Neural progenitor cell (in vitro differentiated cells): Measurements from ENCODE around the gene CXorf58. TPM values are rescaled to one million over a fixed set of nuclear protein-coding genes. Genes with fewer than 3 reads are reported as not detected.

Source experiments
- DNase-seq: peaks from one replicate; pipeline ENCODE4 v3.0.0-alpha.2; 2016; ENCODE audit warnings: low spot score
- H2AFZ ChIP-seq: fragments of 200-600 bp; sonication (generic); replicated peaks from 2 replicates; pipeline ENCODE4 v1.6.1; 2016; ENCODE audit warnings: antibody characterized with exemption
- H3F3A ChIP-seq: fragments of 200-600 bp; sonication (generic); 2 replicates; pipeline ENCODE4 v1.6.1; 2016; ENCODE audit warnings: antibody characterized with exemption, low read depth
- H3K27ac ChIP-seq: fragments of 200-600 bp; sonication (generic); 2 replicates; pipeline ENCODE4 v1.5.1; 2016; ENCODE audit warnings: mild to moderate bottlenecking
- H3K27me3 ChIP-seq: fragments of 200-600 bp; sonication (generic); 2 replicates; pipeline ENCODE4 v1.6.1; 2016; ENCODE audit warnings: mild to moderate bottlenecking, moderate library complexity
- H3K36me3 ChIP-seq: fragments of 200-600 bp; sonication (generic); 2 replicates; pipeline ENCODE4 v1.5.1; 2016
- H3K4me1 ChIP-seq: fragments of 200-600 bp; sonication (generic); 2 replicates; pipeline ENCODE4 v1.6.1; 2016; ENCODE audit warnings: mixed run types
- H3K4me2 ChIP-seq: fragments of 200-600 bp; sonication (generic); 2 replicates; pipeline ENCODE4 v1.6.1; 2016
- H3K4me3 ChIP-seq: fragments of 200-600 bp; sonication (generic); 2 replicates; pipeline ENCODE4 v1.5.1; 2016
- H3K79me2 ChIP-seq: fragments of 200-600 bp; sonication (generic); 2 replicates; pipeline ENCODE4 v1.6.1; 2016; ENCODE audit warnings: low read depth
- H3K9ac ChIP-seq: fragments of 200-600 bp; sonication (generic); 2 replicates; pipeline ENCODE4 v1.6.1; 2016
- H3K9me3 ChIP-seq: fragments of 200-600 bp; sonication (generic); 2 replicates; pipeline ENCODE4 v1.5.1; 2016; ENCODE audit warnings: low read depth
- H4K20me1 ChIP-seq: fragments of 200-600 bp; sonication (generic); 2 replicates; pipeline ENCODE4 v1.6.1; 2016; ENCODE audit warnings: low read depth
- H3K27ac Mint-ChIP-seq: 3 replicates; pipeline ENCODE4 v1.8.0; 2021; ENCODE audit warnings: mixed read lengths
- H3K27me3 Mint-ChIP-seq: 2 replicates; pipeline ENCODE4 v1.8.0; 2022; ENCODE audit warnings: low read depth, mild to moderate bottlenecking, inconsistent platforms, moderate library complexity, mixed read lengths; ENCODE audit not compliant: insufficient read depth
- H3K36me3 Mint-ChIP-seq: 3 replicates; pipeline ENCODE4 v1.8.0; 2021; ENCODE audit warnings: mixed read lengths
- H3K4me1 Mint-ChIP-seq: 3 replicates; pipeline ENCODE4 v1.8.0; 2021; ENCODE audit warnings: mixed read lengths
- H3K4me3 Mint-ChIP-seq: 3 replicates; pipeline ENCODE4 v1.8.0; 2021; ENCODE audit warnings: mild to moderate bottlenecking, moderate library complexity, mixed read lengths
- H3K9me3 Mint-ChIP-seq: 3 replicates; pipeline ENCODE4 v1.8.0; 2020; ENCODE audit warnings: mixed read lengths
- CTCF ChIP-seq: fragments of 200-600 bp; sonication (generic); IDR thresholded peaks from 2 replicates; pipeline ENCODE4 v1.5.1; 2017; ENCODE audit warnings: antibody characterized with exemption, mild to moderate bottlenecking
- EZH2 ChIP-seq: fragments of 200-600 bp; sonication (generic); IDR thresholded peaks from 2 replicates; pipeline ENCODE4 v1.6.1; 2017; ENCODE audit warnings: antibody characterized with exemption, mild to moderate bottlenecking, moderate library complexity
- EZH2phosphoT487 ChIP-seq: fragments of 200-600 bp; sonication (generic); IDR thresholded peaks from 2 replicates; pipeline ENCODE4 v1.6.1; 2017; ENCODE audit warnings: antibody characterized with exemption
- total RNA-seq: library from RNA; depleted of rRNA; stranded (reverse); fragments of >200 nt; gene quantifications from 2 replicates; pipeline ENCODE4 v1.2.3, GENCODE V29; 2015; ENCODE audit warnings: low replicate concordance

Gene CXorf58
- total RNA-seq, 1 donor from 2014 or later = not detected

- no peak overlapping the region for H3K27ac ChIP-seq
- H3K4me2 ChIP-seq = peak overlapping the region; percentile 21
- H3K36me3 Mint-ChIP-seq = peaks cover 8% of the 10 kb centered on the region
- peaks cover 3% of the 10 kb centered on the region for H3K27me3 Mint-ChIP-seq
- H3K9me3 Mint-ChIP-seq = no peaks in the 10 kb centered on the region
- peaks cover 3% of the 10 kb centered on the region for H4K20me1 ChIP-seq
- peak overlapping the region; percentile 1 for H2AFZ ChIP-seq
- peaks cover 54% of the 10 kb centered on the region for H3K79me2 ChIP-seq
- TF ChIP-seq EZH2phosphoT487 = no peak
- TF ChIP-seq CTCF = peak; percentile 54
- no peak overlapping the region for H3K27ac Mint-ChIP-seq
- peak; percentile 88 for DNase-seq
- no peaks in the 10 kb centered on the region for H3K9me3 ChIP-seq
- peaks cover 22% of the 10 kb centered on the region for H3K4me1 ChIP-seq
- no peaks in the 10 kb centered on the region for H3K36me3 ChIP-seq
- H3F3A ChIP-seq = peaks cover 17% of the 10 kb centered on the region
- peaks cover 39% of the 10 kb centered on the region for H3K4me1 Mint-ChIP-seq
- no peak overlapping the region for H3K4me3 ChIP-seq
- no peak overlapping the region for H3K9ac ChIP-seq
- no peak overlapping the region for H3K4me3 Mint-ChIP-seq
- H3K27me3 ChIP-seq = no peaks in the 10 kb centered on the region
Observed at GRCh38 chrX:23901805-23902204, 6.0 kb upstream of the CXorf58 start.

- Histone ChIP-seq H3K9me3 (no peaks in the 10 kb centered on the region), H3K9ac (no peak overlapping the region), H3K79me2 (peaks cover 55% of the 10 kb centered on the region), H4K20me1 (peaks cover 5% of the 10 kb centered on the region), H3K36me3 (no peaks in the 10 kb centered on the region), H3K4me2 (peak overlapping the region; percentile 21), H3K27ac (no peak overlapping the region), H2AFZ (peak overlapping the region; percentile 1), H3F3A (peaks cover 23% of the 10 kb centered on the region), H3K4me3 (no peak overlapping the region), H3K4me1 (peaks cover 25% of the 10 kb centered on the region), H3K27me3 (no peaks in the 10 kb centered on the region)
- peak; percentile 69 for DNase-seq
- Mint-ChIP-seq H3K4me1 (peaks cover 39% of the 10 kb centered on the region), H3K27me3 (peaks cover 3% of the 10 kb centered on the region), H3K27ac (no peak overlapping the region), H3K36me3 (peaks cover 8% of the 10 kb centered on the region), H3K4me3 (no peak overlapping the region), H3K9me3 (no peaks in the 10 kb centered on the region)
- TF ChIP-seq CTCF = peak; percentile 80
- TF ChIP-seq EZH2phosphoT487 = no peak
- TF ChIP-seq EZH2 = no peak
Observed at GRCh38 chrX:23902419-23902818, 5.4 kb upstream of the CXorf58 start.

- Histone ChIP-seq H3K27me3 (no peaks in the 10 kb centered on the region), H3K4me3 (no peak overlapping the region), H3K36me3 (no peaks in the 10 kb centered on the region), H3K27ac (no peak overlapping the region), H3K4me1 (peaks cover 23% of the 10 kb centered on the region), H3K9ac (no peak overlapping the region), H3K9me3 (no peaks in the 10 kb centered on the region), H4K20me1 (peaks cover 5% of the 10 kb centered on the region), H3K4me2 (no peak overlapping the region), H3F3A (peaks cover 38% of the 10 kb centered on the region), H2AFZ (no peak overlapping the region), H3K79me2 (peaks cover 43% of the 10 kb centered on the region)
- H3K4me1 Mint-ChIP-seq = peaks cover 38% of the 10 kb centered on the region
- no peaks in the 10 kb centered on the region for H3K9me3 Mint-ChIP-seq
- H3K36me3 Mint-ChIP-seq = peaks cover 4% of the 10 kb centered on the region
- no peak overlapping the region for H3K27ac Mint-ChIP-seq
- DNase-seq = peak; percentile 48
- TF ChIP-seq EZH2phosphoT487 = no peak
- TF ChIP-seq CTCF = no peak
- H3K27me3 Mint-ChIP-seq = peaks cover 5% of the 10 kb centered on the region
- no peak overlapping the region for H3K4me3 Mint-ChIP-seq
Observed at GRCh38 chrX:23904096-23904495, 3.7 kb upstream of the CXorf58 start.
